KG1 (cell line): ENCODE results near the gene OR2H1.

Source experiments
- DNase-seq: peaks from one replicate; lab custom pipeline; 2025; lab: John Stamatoyannopoulos, UW

Gene OR2H1

GRCh38 chr6:29483735-29484134 lies 26.8 kb downstream of the OR2H1 start:
- no peak for DNase-seq

- DNase-seq: no peak
These were observed 29.6 kb downstream of the OR2H1 start for GRCh38 chr6:29486577-29486976.

GRCh38 chr6:29487131-29487530 lies 30.2 kb downstream of the OR2H1 start:
- DNase-seq: no peak

- DNase-seq: no peak
These were observed 30.7 kb downstream of the OR2H1 start, which contains the start of gene MAS1L for GRCh38 chr6:29487660-29488059. MAS1L (minus strand) TSS chr6:29487956; CDS start chr6:29487902, 54 bp downstream.

GRCh38 chr6:29488874-29489273 lies 31.9 kb downstream of the OR2H1 start:
- no peak for DNase-seq

GRCh38 chr6:29489286-29489685 lies 32.3 kb downstream of the OR2H1 start:
- no peak for DNase-seq

- no peak for DNase-seq
These were observed 33.1 kb downstream of the OR2H1 start for GRCh38 chr6:29490055-29490454.

GRCh38 chr6:29490552-29490951 lies 33.6 kb downstream of the OR2H1 start:
- no peak for DNase-seq

GRCh38 chr6:29491574-29491973 lies 34.6 kb downstream of the OR2H1 start:
- DNase-seq: no peak

- DNase-seq: no peak
These were observed 36.3 kb downstream of the OR2H1 start for GRCh38 chr6:29493261-29493660.

GRCh38 chr6:29494131-29494530 lies 37.2 kb downstream of the OR2H1 start:
- DNase-seq: no peak

- no peak for DNase-seq
These were observed 38.6 kb downstream of the OR2H1 start for GRCh38 chr6:29495571-29495970.

- DNase-seq: no peak
These were observed 40.0 kb downstream of the OR2H1 start for GRCh38 chr6:29496961-29497360.

- DNase-seq: no peak
These were observed 42.7 kb downstream of the OR2H1 start for GRCh38 chr6:29499704-29500103.

GRCh38 chr6:29500594-29500993 lies 43.6 kb downstream of the OR2H1 start:
- no peak for DNase-seq

GRCh38 chr6:29501106-29501505 lies 44.2 kb downstream of the OR2H1 start:
- no peak for DNase-seq

GRCh38 chr6:29502181-29502580 lies 45.2 kb downstream of the OR2H1 start:
- no peak for DNase-seq

GRCh38 chr6:29502597-29502996 lies 45.6 kb downstream of the OR2H1 start:
- no peak for DNase-seq

GRCh38 chr6:29504961-29505360 lies 48.0 kb downstream of the OR2H1 start:
- no peak for DNase-seq

- no peak for DNase-seq
These were observed 48.9 kb downstream of the OR2H1 start for GRCh38 chr6:29505808-29506207.

- DNase-seq: no peak
These were observed 49.6 kb downstream of the OR2H1 start for GRCh38 chr6:29506446-29507067.

GRCh38 chr6:29507319-29507718 lies 50.4 kb downstream of the OR2H1 start:
- DNase-seq: no peak

GRCh38 chr6:29509239-29509638 lies 52.3 kb downstream of the OR2H1 start:
- DNase-seq: no peak

- DNase-seq: no peak
These were observed 52.8 kb downstream of the OR2H1 start for GRCh38 chr6:29509711-29510110.
